Measurements from ENCODE around the gene GYPB.
"Not testable (repeated sequence)": the region's sequence is repeated elsewhere in the genome, so short reads cannot be mapped to it uniquely, and the experiment has no call there.

GYPB gene

DNA sequence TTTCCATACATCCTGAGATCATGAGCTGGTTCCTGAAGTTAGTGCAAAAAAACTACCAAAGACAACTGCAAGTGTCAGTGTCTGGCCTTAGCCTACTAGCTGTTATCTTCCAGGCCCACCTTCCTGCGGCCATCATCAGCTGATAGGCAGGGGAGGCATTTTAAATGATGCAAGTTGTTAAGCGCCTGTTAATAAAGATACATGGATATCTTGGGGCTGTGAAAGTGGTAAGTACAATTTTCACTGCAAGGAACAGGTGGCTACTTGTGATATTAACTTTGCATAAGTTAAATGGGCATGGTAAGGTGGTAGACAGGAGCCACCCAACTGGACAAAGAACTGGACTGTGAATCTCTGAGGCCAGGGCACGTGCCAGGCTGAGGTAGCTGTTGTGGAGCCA is at the start of gene GYPB:
GYPB (minus strand) TSS at position 104 of the 400 bp plus-strand sequence; CDS start at position 11, 93 bp downstream.
- DNase-seq (ENCODE audit: low read depth in 2 of 3, low spot score in 2 of 3) = not testable (repeated sequence)

DNA sequence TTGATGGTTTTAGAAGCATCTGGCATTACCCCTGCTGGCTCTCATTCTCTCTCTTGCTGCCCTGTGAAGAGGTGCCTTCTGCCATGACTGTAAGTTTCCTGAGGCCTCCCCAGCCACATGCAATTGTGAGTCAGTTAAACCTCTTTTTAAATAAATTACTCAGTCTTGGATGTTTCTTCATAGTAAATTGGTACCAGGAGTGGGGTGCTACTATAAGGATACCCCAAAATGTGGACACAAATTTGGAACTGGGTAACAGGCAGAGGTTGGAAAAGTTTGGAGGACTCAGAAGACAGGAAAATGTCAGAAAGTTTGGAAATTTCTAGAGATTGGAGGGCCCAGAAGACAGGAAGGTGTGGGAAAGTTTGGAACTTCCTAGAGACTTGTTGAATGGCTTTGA is 42.4 kb upstream of the GYPB start:
- not testable (repeated sequence) for DNase-seq (ENCODE audit: low read depth in 2 of 3, low spot score in 2 of 3)

DNA sequence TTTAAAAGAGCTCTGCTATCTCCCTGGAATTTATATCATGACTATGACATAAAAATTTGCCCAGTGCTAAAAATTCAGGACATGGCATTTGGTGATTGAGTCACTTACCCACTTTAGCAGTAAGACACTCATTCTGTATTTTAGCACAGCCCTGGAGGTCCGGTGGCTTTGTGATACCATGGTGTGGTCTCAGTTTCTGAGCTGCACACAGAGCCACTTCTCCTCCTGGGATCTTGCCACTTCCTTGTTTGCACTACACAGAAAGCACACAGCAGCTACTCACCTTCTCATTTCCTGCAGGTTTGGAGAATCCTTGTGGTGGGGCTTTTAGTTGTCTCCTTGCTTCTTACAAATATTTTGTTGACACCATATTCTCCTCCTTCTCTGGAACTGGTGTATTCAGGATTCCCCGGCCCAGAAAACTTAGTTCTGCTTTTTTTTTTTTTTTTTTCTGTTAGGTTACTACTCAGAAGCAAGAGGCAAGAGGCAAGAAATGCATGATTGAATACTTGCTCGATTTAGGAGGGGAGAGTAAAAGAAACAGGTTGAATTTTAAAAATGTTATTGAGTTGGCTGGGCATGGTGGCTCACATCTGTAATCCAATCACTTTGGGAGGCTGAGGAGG is 41.2 kb upstream of the GYPB start:
- DNase-seq (ENCODE audit: low read depth in 2 of 3, low spot score in 2 of 3) = not testable (repeated sequence)

DNA sequence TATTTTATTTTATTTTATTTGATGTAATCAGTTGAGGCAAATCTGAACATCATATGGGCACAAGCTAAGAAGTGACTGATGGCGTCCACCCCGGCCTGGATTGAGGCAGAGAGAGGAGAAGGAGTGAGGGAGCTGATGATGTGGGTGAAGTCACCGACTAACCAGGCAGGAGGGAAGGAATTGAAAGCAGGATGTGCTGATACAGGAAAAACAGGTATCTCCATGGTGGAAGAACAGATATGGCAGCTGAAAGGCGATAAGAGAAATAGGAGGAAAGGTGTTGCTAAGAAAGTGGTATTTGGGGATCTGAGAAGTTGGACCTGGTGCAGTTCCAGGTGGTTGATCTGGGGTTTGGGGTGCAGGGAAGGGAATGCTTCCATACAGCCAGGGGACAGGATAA is 37.6 kb upstream of the GYPB start:
- DNase-seq (ENCODE audit: low read depth in 2 of 3, low spot score in 2 of 3) = no peak

DNA sequence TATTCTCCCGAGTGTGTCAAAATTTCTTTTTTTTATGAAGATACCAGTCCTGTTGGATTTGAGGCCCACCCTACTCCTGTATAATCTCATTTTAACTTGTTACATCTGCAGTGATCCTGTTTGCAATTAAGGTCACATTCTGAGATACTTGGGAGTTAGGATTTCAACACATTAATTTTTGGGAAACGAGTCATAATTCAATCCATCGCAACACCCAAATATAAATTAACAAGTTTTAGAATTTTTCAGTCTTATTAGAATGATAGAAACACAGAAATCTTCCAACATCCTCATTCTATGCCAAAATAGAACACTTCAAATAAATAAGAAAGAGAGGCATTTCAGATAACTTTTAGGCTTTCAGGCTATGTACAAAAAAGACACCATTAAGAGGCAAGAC is 36.2 kb upstream of the GYPB start:
- not testable (repeated sequence) for DNase-seq (ENCODE audit: low read depth in 2 of 3, low spot score in 2 of 3)

DNA sequence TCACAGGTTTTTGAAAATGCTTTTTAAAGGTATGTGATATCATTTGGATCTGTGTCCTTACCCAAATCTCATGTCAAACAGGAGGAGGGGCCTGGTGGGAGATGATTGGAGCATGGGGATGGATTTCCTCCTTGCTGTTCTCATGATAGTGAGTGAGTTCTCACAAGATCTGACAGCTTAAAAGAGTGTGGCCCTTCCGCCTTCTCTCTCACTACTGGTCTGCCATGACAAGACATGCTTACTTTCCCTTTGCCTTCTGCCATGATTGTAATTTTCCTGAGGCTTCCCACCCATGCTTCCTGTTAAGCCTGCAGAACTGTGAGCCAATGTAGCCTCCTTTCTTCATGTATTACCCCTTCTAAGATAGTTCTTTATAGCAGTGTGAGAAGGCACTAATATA is 32.3 kb upstream of the GYPB start:
- not testable (repeated sequence) for DNase-seq (ENCODE audit: low read depth in 2 of 3, low spot score in 2 of 3)

DNA sequence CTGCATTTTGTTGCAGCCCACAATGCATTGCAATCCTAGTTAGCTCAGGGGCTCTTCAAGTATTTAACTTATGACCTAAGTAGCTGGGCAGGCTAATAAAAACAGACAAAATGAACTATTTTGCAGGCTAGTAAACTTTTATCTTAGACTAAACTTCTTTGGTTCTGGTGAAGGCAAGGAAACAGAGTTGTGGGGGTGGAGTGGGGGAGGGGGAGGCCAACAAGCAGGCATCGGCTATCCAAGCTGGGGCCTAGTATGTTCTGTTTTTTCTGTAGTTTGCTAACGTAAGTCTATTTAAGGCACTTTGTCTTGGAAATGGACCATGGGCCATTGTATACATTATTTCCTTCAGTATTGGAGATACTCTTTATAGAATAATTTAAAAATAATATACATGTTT is 31.5 kb upstream of the GYPB start:
- not testable (repeated sequence) for DNase-seq (ENCODE audit: low read depth in 2 of 3, low spot score in 2 of 3)

DNA sequence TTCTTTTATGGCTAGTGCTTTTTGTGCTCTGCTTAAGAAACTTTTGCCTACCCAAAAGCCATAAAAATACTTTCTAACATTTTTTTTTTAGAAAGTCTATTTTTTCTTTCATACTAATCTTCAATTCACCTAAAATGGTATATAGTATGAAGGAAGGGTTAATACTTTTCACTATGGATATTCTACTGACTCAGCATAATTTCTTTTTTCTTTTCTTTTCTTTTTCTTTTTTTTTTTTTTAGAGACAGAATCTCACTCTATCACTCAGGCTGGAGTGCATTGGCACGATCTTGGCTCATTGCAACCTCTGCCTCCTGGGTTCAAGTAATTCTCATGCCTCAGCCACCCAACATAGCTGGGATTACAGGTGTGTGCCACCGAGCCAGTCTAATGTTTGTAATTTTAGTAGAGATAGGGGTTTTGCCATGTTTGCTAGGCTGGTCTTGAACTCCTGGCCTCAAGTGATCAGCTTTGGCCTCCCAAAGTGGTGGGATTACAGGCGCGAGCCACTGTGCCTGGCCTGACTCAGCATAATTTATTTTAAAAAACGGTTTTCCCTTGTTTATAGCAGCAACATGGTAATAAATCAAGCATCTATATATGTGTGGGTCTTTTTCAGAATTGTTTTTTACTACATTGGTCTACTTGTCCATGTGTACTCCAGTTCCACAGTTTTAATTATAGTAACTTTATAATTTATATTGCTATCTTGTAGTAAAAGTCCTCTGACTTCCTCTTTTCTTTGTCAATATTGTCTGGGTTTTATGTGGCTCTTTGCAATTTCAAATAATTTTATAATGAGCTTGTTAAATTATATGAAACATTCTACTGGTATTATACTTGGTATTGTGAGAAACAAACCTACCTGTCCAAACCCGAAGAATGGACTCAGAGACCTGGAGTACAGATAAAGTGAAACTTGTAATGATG is 30.6 kb upstream of the GYPB start:
- DNase-seq (ENCODE audit: low read depth in 2 of 3, low spot score in 2 of 3) = not testable (repeated sequence)

DNA sequence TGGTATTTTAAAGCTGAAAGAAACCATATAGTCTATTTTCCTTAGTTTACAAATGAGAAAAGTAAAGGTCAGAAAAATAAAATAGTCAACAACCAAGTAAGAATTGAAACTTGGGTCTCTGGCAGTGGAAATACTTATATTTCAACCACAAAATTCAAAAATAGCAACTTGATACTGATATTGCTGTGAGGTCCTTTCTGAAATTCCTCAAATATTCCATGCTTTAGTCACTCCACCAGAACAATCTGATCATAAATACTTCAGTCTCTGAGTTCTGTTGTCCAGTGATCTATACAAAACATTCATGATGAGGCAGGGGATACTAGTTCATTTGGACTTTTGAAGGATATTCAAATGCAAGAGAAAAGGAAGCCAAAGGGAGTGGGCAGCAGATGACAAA is 25.8 kb upstream of the GYPB start:
- DNase-seq (ENCODE audit: low read depth in 2 of 3, low spot score in 2 of 3) = not testable (repeated sequence)

DNA sequence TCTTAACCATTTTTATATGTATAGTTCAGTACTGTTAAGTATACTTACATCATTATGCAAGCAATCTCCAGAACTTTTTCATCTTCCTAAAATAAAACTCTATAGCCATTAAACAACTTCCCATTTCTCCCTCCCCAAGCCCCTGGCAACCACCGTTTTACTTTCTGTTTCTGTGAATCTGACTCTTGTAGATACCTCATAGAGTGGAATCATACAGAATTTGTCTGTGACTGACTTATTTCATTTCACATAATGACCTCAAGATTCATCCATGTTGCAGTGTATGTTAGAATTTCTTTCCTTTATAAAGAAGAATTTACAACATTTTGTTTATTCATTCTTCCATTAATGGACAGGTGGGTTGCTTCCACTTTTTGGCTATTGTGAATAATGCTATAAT is 13.4 kb upstream of the GYPB start:
- not testable (repeated sequence) for DNase-seq (ENCODE audit: low read depth in 2 of 3, low spot score in 2 of 3)

DNA sequence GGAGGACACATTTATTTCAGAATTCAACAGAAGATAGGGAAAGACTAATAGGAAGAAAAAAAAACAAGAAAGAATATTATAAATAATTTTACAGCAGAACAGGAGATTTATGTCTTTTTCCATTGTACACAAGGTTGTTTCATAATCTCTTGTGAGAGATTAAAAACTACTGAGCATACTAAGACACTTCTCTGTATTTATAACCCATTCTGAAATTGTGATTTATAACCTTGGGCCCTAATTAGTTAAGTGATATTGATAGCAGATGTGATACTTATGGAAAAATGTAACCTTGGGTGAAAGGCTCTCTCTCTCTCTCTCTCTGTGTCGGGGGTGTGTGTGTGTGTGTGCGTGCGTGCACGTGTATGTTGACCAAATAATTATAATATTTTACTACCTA is 12.7 kb upstream of the GYPB start:
- not testable (repeated sequence) for DNase-seq (ENCODE audit: low read depth in 2 of 3, low spot score in 2 of 3)

DNA sequence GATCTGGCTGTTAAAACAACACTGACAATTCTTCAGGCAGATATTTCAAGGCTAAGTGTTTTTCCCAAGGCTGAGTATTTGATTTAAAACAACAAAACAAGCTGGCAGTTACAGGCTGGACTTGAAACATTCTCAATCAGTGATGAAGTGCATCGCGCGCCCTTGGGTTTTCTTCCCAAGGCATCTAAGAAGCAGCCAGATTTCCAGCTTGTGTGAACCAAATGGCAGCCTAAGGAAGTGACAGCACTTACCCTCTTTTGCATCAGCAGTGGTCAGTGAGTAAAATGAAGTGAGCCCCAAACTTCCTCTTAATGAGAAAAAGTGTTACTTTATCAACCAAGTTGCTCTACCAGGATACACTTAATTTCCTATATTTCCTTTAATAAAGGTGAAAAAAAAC is 12.2 kb upstream of the GYPB start:
- not testable (repeated sequence) for DNase-seq (ENCODE audit: low read depth in 2 of 3, low spot score in 2 of 3)

DNA sequence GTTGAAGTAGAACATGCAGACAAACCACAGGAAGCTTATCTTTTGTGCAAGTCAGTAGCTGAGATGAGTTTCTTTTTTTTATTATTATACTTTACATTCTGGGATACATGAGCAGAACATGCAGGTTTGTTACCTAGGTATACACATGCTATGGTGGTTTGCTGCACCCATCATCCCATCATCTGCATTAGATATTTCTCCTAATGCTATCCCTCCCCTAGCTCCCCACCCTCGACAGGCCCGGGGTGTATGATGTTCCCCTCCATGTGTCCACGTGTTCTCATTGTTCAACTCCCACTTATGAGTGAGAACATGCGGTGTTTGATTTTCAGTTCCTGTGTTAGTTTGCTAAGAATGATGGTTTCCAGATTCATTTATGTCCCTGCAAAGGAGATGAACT is 11.5 kb upstream of the GYPB start:
- DNase-seq (ENCODE audit: low read depth in 2 of 3, low spot score in 2 of 3) = not testable (repeated sequence)

DNA sequence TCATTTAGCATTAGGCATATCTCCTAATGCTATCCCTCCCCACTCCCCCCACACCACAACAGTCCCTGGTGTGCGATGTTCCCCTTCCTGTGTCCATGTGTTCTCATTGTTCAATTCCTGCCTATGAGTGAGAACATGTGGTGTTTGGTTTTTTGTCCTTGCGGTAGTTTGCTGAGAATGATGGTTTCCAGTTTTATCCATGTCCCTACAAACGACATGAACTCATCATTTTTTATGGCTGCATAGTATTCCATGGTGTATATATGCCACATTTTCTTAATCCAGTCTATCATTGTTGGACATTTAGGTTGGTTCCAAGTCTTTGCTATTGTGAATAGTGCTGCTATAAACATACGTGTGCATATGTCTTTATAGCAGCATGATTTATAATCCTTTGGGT is 7.5 kb upstream of the GYPB start:
- not testable (repeated sequence) for DNase-seq (ENCODE audit: low read depth in 2 of 3, low spot score in 2 of 3)

DNA sequence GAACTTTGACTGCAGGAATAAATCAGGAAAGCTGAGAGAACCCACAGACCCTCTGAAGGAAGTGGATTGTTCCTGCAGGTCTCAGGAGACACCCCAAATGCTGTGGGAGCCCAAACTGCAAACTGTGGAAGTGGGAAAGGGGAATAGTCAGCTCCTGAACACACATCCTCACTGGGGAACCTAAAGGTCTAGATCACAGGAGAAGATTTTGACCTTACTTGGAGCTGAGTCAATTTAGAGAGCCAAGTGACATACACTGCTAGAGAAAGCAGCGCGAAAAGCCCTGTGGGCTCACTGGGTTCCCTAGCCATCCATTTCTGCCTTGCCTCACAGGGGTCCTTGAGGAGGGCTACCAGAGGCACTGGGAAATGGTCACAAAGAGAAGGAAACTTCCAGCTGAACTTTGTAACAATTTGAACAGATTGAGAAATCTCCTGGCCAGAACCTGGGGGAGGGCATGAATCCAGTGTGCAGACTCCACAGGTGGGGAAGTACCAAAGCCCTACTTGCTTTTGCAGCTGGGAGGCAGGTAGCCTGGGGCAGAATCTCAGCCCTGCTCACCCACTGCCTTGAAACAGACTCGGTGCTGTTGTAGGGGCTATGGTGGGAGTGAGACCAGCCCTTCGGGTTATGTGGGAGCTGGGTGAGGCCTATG is 5.3 kb upstream of the GYPB start:
- DNase-seq (ENCODE audit: low read depth in 2 of 3, low spot score in 2 of 3) = not testable (repeated sequence)

DNA sequence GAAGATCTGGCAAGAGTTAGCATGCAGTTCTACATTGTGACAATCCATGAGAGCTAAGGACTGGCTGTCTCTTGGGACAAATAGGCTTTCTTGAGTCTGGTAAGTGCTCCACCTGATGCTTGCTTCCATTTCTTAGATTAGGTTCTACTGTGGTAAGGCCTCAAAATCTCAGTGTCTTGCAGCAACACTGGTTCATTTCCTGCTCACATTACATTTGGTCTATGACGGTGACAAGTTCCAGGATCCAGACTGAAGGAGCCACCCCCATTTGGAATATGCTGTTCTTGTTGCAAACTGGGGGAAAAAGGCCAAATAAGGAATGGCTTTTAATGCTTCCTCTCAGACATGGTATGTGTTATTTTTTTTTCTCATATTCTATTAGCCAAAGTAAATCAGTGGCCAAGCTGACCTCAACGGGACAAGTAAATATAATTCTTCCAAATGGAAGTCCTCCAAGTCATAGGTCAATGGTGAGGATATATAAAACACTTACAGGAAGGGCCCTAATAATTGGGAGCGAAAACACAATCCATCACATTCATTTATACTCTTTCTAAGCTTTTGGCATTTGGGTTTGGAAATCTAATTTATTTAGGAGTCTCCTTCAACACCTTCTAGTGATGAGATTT is 3.7 kb upstream of the GYPB start:
- DNase-seq (ENCODE audit: low read depth in 2 of 3, low spot score in 2 of 3) = not testable (repeated sequence)

DNA sequence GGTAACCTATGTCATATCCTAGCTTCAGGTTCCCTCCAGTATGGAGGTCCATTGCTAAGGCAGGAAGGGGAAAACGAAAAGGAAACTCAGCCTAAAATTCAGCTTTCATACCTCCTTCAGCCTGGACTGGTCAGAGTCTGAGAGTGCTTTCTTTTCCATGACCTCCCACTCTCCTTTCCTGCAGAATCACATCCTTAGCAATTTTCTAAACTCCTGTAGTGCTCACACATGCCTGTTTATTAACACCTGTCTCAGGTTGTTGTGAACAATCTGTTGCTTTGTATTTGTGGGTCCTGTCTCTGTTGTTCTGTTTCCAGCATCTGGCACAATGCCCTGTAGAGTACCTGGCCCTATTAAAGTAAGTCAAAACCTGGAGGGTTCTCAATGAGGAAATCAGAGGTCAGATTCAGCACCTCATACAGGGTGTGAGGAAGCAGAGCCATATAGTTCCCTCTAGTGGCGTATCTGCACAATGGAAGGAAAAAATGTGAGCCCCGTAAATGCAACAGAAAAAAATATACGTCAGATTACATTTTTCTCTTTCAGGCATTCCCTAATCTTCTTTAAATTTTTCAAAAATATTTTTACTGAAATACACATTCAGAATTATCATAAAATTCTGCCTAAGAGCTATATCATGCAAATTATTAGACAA is 2.3 kb upstream of the GYPB start:
- not testable (repeated sequence) for DNase-seq (ENCODE audit: low read depth in 2 of 3, low spot score in 2 of 3)

DNA sequence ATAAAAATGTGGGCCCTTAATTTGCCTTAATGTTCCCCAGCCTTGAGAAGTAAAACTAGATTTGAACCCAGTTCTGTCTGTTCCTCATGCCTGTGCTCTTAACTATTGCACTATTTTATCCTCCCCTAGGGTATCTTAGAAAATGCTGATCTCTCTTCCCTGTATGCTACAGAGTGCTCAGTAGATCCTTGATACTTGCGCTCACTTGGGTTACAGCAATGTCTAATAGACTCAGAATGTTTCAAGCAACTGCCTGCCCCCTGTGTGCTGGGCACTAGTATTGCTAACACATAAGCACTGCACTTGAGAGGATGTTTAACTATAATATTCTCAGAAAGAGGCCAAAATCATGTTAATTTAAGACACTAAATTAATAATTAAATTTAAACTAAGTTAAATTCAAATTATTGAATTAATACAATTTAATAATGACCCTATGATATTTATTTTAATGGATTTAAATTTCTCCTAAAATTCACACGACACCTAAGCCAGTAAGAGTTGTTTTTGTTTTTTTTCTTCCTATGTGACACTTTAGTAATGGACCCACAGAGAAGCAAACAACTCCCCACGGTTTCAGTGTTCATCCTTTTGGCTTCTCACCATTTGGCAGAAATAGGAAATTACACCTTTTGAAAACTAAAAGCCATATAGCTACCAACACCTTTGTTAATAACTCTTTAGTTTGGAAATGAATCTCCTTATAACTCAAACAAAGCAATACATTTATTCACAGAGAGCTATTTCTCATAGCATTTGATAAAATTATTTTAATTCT is 768 bp downstream of the GYPB start:
- not testable (repeated sequence) for DNase-seq (ENCODE audit: low read depth in 2 of 3, low spot score in 2 of 3)

DNA sequence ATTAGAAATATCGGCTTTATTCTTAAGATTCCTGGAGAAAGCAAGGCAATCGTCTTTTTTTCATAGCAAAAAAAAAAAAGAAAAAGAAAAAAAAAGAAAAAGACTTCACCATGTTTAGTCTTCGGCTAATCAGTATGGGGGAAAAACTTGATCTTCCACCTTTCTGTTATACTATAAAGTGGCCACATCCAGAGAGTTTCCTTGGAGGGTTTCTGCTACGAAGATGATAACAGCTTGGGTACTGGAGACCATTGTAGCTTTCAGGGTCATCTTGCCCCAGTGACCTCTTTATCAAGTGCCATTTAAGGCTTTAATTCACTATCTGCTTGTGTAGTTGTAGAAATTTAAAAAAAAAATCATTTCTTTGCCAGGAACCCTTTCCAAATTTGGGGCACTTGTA is 1.9 kb downstream of the GYPB start:
- not testable (repeated sequence) for DNase-seq (ENCODE audit: low read depth in 2 of 3, low spot score in 2 of 3)

DNA sequence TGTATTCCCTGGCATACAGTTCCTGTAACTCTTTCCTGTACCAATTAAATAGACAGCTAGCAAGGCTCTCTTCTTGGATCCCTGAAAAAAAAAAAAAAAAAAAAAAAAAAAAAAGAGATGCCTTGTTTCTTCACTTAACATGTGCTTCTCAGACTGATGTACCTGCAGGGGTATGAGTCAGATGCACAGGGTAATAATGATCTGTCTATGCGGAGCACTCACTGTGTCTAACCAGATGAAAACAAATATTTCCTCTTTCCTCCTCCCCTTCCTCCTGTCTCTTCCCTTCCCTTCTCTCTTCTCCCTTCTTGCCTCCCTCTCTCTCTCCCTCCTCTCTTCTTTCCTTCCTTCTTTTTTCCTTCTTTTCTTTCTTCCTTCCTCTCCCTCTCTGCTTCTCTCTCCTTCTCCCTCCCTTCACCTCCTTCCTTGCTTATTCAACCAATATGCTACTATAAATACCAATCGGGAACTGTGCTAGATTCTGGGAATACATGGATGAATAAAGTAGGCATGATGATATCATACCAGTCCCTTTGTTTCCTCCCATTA is 3.0 kb downstream of the GYPB start:
- DNase-seq (ENCODE audit: low read depth in 2 of 3, low spot score in 2 of 3) = not testable (repeated sequence)
